HPDE6-E6E7 (cell line): ENCODE measurements around the gene PNPLA4.

Experiments
- DNase-seq: peaks from one replicate; pipeline ENCODE4 v3.0.0; 2011; ENCODE audit warnings: missing footprints; ENCODE audit errors: extremely low spot score

PNPLA4 gene

GRCh38 chrX:7872042-7872441 is 55.2 kb downstream of the PNPLA4 start:
- no peak for DNase-seq

- no peak for DNase-seq
These were observed 75.0 kb downstream of the PNPLA4 start for GRCh38 chrX:7852166-7852565.
